Lung (tissue), 12 donors: ENCODE data around the gene OGFOD3. TPM values are rescaled to one million over a fixed set of nuclear protein-coding genes. Genes with fewer than 3 reads are reported as not detected.

ENCODE experiments used
- ATAC-seq: fragments of 200-7000 bp; cut with Tn5 transposase; one replicate; pipeline ENCODE4 v1.9.1; 2020; ENCODE audit warnings: moderate number of reproducible peaks; ENCODE audit not compliant: insufficient read depth, low FRiP score
- DNase-seq, 3 donors: peaks; one replicate each; pipeline ENCODE4 v3.0.0-alpha.2; 2013 to 2017
- H3K27ac ChIP-seq, 2 donors: one replicate each; pipeline ENCODE4 v1.5.1; 2013; ENCODE audit warnings: mild to moderate bottlenecking in 2 of 2, moderate library complexity in 2 of 2, control low read depth in 1 of 2, inconsistent platforms in 1 of 2, low read depth in 1 of 2, low read length in 1 of 2
- H3K27me3 ChIP-seq, 3 donors: one replicate each; pipeline ENCODE4 v1.5.1; 2013; ENCODE audit warnings: low read length in 2 of 3; ENCODE audit not compliant: control insufficient read depth in 3 of 3, insufficient read depth in 3 of 3
- H3K36me3 ChIP-seq, 4 donors: one replicate each; pipeline ENCODE4 v1.5.1; 2013; ENCODE audit warnings: low read length in 4 of 4, mild to moderate bottlenecking in 1 of 4, moderate library complexity in 1 of 4; ENCODE audit not compliant: control insufficient read depth in 4 of 4, insufficient read depth in 4 of 4
- H3K4me1 ChIP-seq, 5 donors: one replicate each; pipeline ENCODE4 v1.5.1; 2013; ENCODE audit warnings: low read length in 5 of 5, mild to moderate bottlenecking in 2 of 5, moderate library complexity in 1 of 5; ENCODE audit not compliant: control insufficient read depth in 5 of 5, insufficient read depth in 5 of 5
- H3K4me3 ChIP-seq: one replicate; pipeline ENCODE4 v1.5.1; 2013; ENCODE audit warnings: mild to moderate bottlenecking, control low read depth, moderate library complexity
- H3K9ac ChIP-seq, 2 donors: one replicate each; pipeline ENCODE4 v1.5.1; 2013; ENCODE audit warnings: low read length in 2 of 2, control low read depth in 1 of 2; ENCODE audit not compliant: insufficient read depth in 1 of 2
- H3K9me3 ChIP-seq, 4 donors: one replicate each; pipeline ENCODE4 v1.5.1; 2013; ENCODE audit warnings: low read length in 3 of 4, mild to moderate bottlenecking in 1 of 4, moderate library complexity in 1 of 4; ENCODE audit not compliant: control insufficient read depth in 4 of 4, insufficient read depth in 3 of 4
- CTCF ChIP-seq: IDR thresholded peaks from 2 replicates; pipeline ENCODE4 v1.5.1; 2012; ENCODE audit warnings: mild to moderate bottlenecking; ENCODE audit errors: control extremely low read depth, extremely low read depth
- WGBS, 2 donors: extraction: QIAGEN DNeasy Blood & Tissue Kit; methylation state at CpG; one replicate each; pipeline ENCODE4 v1.1.7; 2013; 5-methylcytosine and 5-hydroxymethylcytosine counted together
- polyA plus RNA-seq, 2 donors: library from polyadenylated mRNA; stranded (reverse); fragments of 200-250 nt; gene quantifications; one replicate each; pipeline ENCODE4 v1.2.1, GENCODE V29; 2013
- total RNA-seq, 2 donors: library from RNA; depleted of rRNA in 1 of 2; stranded (reverse); fragments of >200 nt in 1 of 2; gene quantifications; one replicate each; pipeline ENCODE4 v1.2.1, GENCODE V29; 2014 to 2021
- donor health status: control.
- donor health status: control.
- donor health status: Bipolar disorder and iron deficiency.
- donor health status: healthy.
- donor health status: DM: yes; HTN: yes; CAD: no.

Gene OGFOD3
- total and polyA plus RNA-seq, 4 donors: 20.6 to 41.6 (median 29.8) TPM

- WGBS, 2 donors: 95 to 97% methylated on average over 15 of the region's 15 CpGs
- no peak for DNase-seq
- no peaks in the 10 kb centered on the region for H3K27me3 ChIP-seq
Observed at GRCh38 chr17:82408288-82408937, 10.0 kb downstream of the OGFOD3 start.

GRCh38 chr17:82407255-82407654 lies 11.1 kb downstream of the OGFOD3 start:
- 50 to 73% methylated on average over 13 of the region's 13 CpGs for WGBS, 2 donors
- H3K27ac ChIP-seq: peak overlapping the region in 1 of 2 donors; percentile 45
- ATAC-seq (no peak), DNase-seq (no peak)
- no peak overlapping the region for H3K9ac ChIP-seq
- no peaks in the 10 kb centered on the region for H3K27me3 ChIP-seq
- no peaks in the 10 kb centered on the region for H3K9me3 ChIP-seq
- no peak overlapping the region for H3K4me3 ChIP-seq
- no peaks in the 10 kb centered on the region for H3K4me1 ChIP-seq
- H3K36me3 ChIP-seq: peaks cover 0 to 29% (median 0%) of the 10 kb centered on the region in 4 donors
- no peak for TF ChIP-seq CTCF

More at GRCh38 chr17:82408288-82408937, 10.0 kb downstream of the OGFOD3 start:
- Histone ChIP-seq H3K9me3 (no peaks in the 10 kb centered on the region), H3K36me3 (peaks cover 0 to 26% (median 0%) of the 10 kb centered on the region in 4 donors), H3K27ac (no peak overlapping the region), H3K4me3 (no peak overlapping the region), H3K4me1 (no peaks in the 10 kb centered on the region), H3K9ac (no peak overlapping the region)
- ATAC-seq: no peak
- no peak for TF ChIP-seq CTCF

GRCh38 chr17:82406131-82406671 lies 12.2 kb downstream of the OGFOD3 start:
- no peak for TF ChIP-seq CTCF
- no peaks in the 10 kb centered on the region for H3K4me1 ChIP-seq
- no peak overlapping the region for H3K9ac ChIP-seq
- ATAC-seq: no peak
- H3K4me3 ChIP-seq: no peak overlapping the region
- no peaks in the 10 kb centered on the region for H3K27me3 ChIP-seq
- H3K36me3 ChIP-seq: peaks cover 0 to 29% (median 0%) of the 10 kb centered on the region in 4 donors
- 95 to 97% methylated on average over 14 of the region's 14 CpGs for WGBS, 2 donors
- no peak overlapping the region for H3K27ac ChIP-seq
- no peaks in the 10 kb centered on the region for H3K9me3 ChIP-seq
- no peak for DNase-seq
